Panc1 (cell line): Measurements from ENCODE around the gene CWC27.

Experiments
- CTCF ChIP-seq: fragments of 450-650 bp; IDR thresholded peaks from 2 replicates; pipeline ENCODE4 v1.5.1; 2017; ENCODE audit warnings: mild to moderate bottlenecking
- REST ChIP-seq, 2 experiments: IDR thresholded peaks; 2 replicates each; pipeline ENCODE4 v1.6.1; 2011 to 2012; ENCODE audit warnings: low read depth in 2 of 2, control low read depth in 1 of 2, low read length in 1 of 2, mild to moderate bottlenecking in 1 of 2, moderate library complexity in 1 of 2; ENCODE audit not compliant: insufficient read depth in 1 of 2

DNA sequence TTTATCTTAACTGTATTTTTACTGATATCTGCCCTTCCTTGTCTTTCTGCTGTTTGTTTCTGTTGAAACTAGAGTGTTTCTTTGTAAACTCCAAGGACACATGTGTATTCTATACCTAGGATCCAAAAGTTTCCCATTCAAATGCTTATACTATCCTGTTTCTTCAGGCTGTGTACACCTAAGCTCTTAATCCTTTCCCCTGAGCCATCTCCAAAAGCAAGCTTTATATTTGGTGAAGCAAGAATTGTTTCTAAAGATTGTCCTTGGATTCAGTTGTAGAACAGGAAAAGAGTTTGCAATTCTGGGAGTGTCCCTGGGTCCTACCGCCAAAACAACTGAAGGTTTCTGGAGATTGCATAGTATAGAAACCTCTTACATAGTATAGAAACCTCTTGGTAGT lies 65.9 kb downstream of the CWC27 start:
- TF ChIP-seq REST (IDR thresholded peaks at IDR 0.05; ENCODE audit: insufficient read depth in 1 of 2, low read depth in 2 of 2, low read length in 1 of 2): no peak
- no peak for TF ChIP-seq CTCF
